Osteoblast (primary cell): ENCODE results near the gene SYNE1. TPM values are rescaled to one million over a fixed set of nuclear protein-coding genes. Genes with fewer than 3 reads are reported as not detected.
A peak's percentile ranks its signal among the peaks of the same experiment; 100 is the strongest.

Experiments used
- DNase-seq: peaks from one replicate; pipeline ENCODE4 v3.0.0; 2011; ENCODE audit warnings: low spot score, mixed read lengths; ENCODE audit not compliant: insufficient read length; ENCODE audit errors: missing footprints
- H2AFZ ChIP-seq: 2 replicates; pipeline ENCODE4 v1.6.0; 2011; ENCODE audit warnings: mild to moderate bottlenecking, low read length
- H3K27ac ChIP-seq: 2 replicates; pipeline ENCODE4 v1.5.1; 2011; ENCODE audit warnings: mild to moderate bottlenecking, low read depth, low read length, moderate library complexity
- H3K27me3 ChIP-seq: 2 replicates; pipeline ENCODE4 v1.6.0; 2012; ENCODE audit warnings: mild to moderate bottlenecking, control low read depth, inconsistent platforms, low read length, moderate library complexity; ENCODE audit not compliant: insufficient read depth
- H3K36me3 ChIP-seq: 2 replicates; pipeline ENCODE4 v1.5.1; 2011; ENCODE audit warnings: mild to moderate bottlenecking, low read length, control low read depth, moderate library complexity; ENCODE audit not compliant: insufficient read depth
- H3K4me1 ChIP-seq: 2 replicates; pipeline ENCODE4 v1.5.1; 2011; ENCODE audit warnings: mild to moderate bottlenecking, low read length, control low read depth, moderate library complexity; ENCODE audit not compliant: insufficient read depth
- H3K4me2 ChIP-seq: 2 replicates; pipeline ENCODE4 v1.6.0; 2011; ENCODE audit warnings: mild to moderate bottlenecking, low read length; ENCODE audit not compliant: insufficient read depth
- H3K4me3 ChIP-seq: fragments of 200-600 bp; sonication (generic); 3 replicates; pipeline ENCODE4 v1.5.1; 2012; ENCODE audit warnings: mild to moderate bottlenecking, low read length, inconsistent platforms; ENCODE audit not compliant: insufficient read depth
- H3K79me2 ChIP-seq: 2 replicates; pipeline ENCODE4 v1.6.0; 2012; ENCODE audit warnings: mild to moderate bottlenecking, low read length, control low read depth, inconsistent platforms; ENCODE audit not compliant: insufficient read depth
- H3K9me3 ChIP-seq: 2 replicates; pipeline ENCODE4 v1.5.1; 2011; ENCODE audit warnings: low read depth, low read length, control low read depth
- H4K20me1 ChIP-seq: 2 replicates; pipeline ENCODE4 v1.6.0; 2012; ENCODE audit warnings: mild to moderate bottlenecking, low read length, control low read depth; ENCODE audit not compliant: insufficient read depth
- CTCF ChIP-seq: IDR thresholded peaks from 2 replicates; pipeline ENCODE4 v1.5.1; 2011; ENCODE audit warnings: mild to moderate bottlenecking, low read depth, low read length, moderate library complexity; ENCODE audit errors: extremely low read depth
- total RNA-seq: library from RNA; depleted of rRNA; stranded (reverse); fragments of >200 nt; gene quantifications from 2 replicates; pipeline ENCODE4 v1.2.3, GENCODE V29; 2012

Gene SYNE1
- total RNA-seq, 1 donor = 240 TPM

- no peak overlapping the region for H3K4me3 ChIP-seq
- no peak overlapping the region for H2AFZ ChIP-seq
- H3K27me3 ChIP-seq = no peaks in the 10 kb centered on the region
- no peak for TF ChIP-seq CTCF
- peaks cover 3% of the 10 kb centered on the region for H3K9me3 ChIP-seq
- peaks cover 48% of the 10 kb centered on the region for H3K4me1 ChIP-seq
- no peaks in the 10 kb centered on the region for H4K20me1 ChIP-seq
- DNase-seq = no peak
- H3K36me3 ChIP-seq = no peaks in the 10 kb centered on the region
- no peaks in the 10 kb centered on the region for H3K79me2 ChIP-seq
- H3K27ac ChIP-seq = no peak overlapping the region
- H3K4me2 ChIP-seq = no peak overlapping the region
These were observed 542.9 kb downstream of the SYNE1 start for GRCh38 chr6:152094276-152094675.

DNA sequence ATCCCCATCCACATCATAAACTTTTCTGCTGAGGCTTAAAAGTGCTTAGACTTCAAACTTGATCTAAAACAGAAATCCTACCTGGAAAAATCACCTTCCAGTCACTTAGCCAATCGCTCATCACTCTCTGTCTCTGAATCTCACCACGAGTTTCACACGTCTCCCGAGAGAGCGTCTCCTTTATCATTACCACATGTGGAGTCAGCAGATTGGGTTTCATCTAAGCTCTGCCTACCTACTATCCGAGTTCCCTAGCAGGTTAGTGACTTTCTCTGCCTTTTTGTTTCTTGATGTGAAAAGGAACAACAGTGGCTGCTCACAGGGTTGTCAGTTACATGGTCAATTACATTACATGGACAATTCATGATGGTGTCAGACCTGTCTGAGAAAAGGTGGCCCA lies 543.5 kb downstream of the SYNE1 start:
- peaks cover 3% of the 10 kb centered on the region for H3K9me3 ChIP-seq
- no peak overlapping the region for H2AFZ ChIP-seq
- H3K27ac ChIP-seq = no peak overlapping the region
- no peak overlapping the region for H3K4me2 ChIP-seq
- no peaks in the 10 kb centered on the region for H4K20me1 ChIP-seq
- H3K79me2 ChIP-seq = no peaks in the 10 kb centered on the region
- H3K4me3 ChIP-seq = no peak overlapping the region
- no peak for TF ChIP-seq CTCF
- no peaks in the 10 kb centered on the region for H3K27me3 ChIP-seq
- no peaks in the 10 kb centered on the region for H3K36me3 ChIP-seq
- H3K4me1 ChIP-seq = peaks cover 48% of the 10 kb centered on the region
- no peak for DNase-seq

- Histone ChIP-seq H3K4me3 (no peak overlapping the region), H3K36me3 (no peaks in the 10 kb centered on the region), H3K79me2 (no peaks in the 10 kb centered on the region), H3K4me1 (peaks cover 42% of the 10 kb centered on the region), H3K4me2 (peak overlapping the region; percentile 22), H3K27ac (peak overlapping the region; percentile 47), H3K9me3 (peaks cover 3% of the 10 kb centered on the region), H2AFZ (peak overlapping the region; percentile 48), H4K20me1 (no peaks in the 10 kb centered on the region), H3K27me3 (no peaks in the 10 kb centered on the region)
- TF ChIP-seq CTCF = no peak
- peak; percentile 79 for DNase-seq
These were observed 545.3 kb downstream of the SYNE1 start for GRCh38 chr6:152091851-152092341.

- peaks cover 35% of the 10 kb centered on the region for H3K4me1 ChIP-seq
- no peak for DNase-seq
- peak overlapping the region; percentile 47 for H3K27ac ChIP-seq
These were observed 546.0 kb downstream of the SYNE1 start for GRCh38 chr6:152091201-152091600.

More at GRCh38 chr6:152091201-152091600, 546.0 kb downstream of the SYNE1 start:
- TF ChIP-seq CTCF = no peak
- H3K79me2 ChIP-seq = no peaks in the 10 kb centered on the region
- H3K27me3 ChIP-seq = no peaks in the 10 kb centered on the region
- H3K4me3 ChIP-seq = no peak overlapping the region
- H3K9me3 ChIP-seq = peaks cover 3% of the 10 kb centered on the region
- H2AFZ ChIP-seq = no peak overlapping the region
- no peaks in the 10 kb centered on the region for H4K20me1 ChIP-seq
- H3K36me3 ChIP-seq = no peaks in the 10 kb centered on the region
- peak overlapping the region; percentile 22 for H3K4me2 ChIP-seq
